IPS DF 4.7 (cell line): ENCODE measurements around the gene NUDC.
"Not testable (repeated sequence)": the region's sequence is repeated elsewhere in the genome, so short reads cannot be mapped to it uniquely, and the experiment has no call there.

Experiments
- DNase-seq: peaks from one replicate; pipeline ENCODE4 v3.0.0-alpha.2; 2013; ENCODE audit warnings: low spot score; ENCODE audit errors: extremely low read depth

The NUDC gene

DNA sequence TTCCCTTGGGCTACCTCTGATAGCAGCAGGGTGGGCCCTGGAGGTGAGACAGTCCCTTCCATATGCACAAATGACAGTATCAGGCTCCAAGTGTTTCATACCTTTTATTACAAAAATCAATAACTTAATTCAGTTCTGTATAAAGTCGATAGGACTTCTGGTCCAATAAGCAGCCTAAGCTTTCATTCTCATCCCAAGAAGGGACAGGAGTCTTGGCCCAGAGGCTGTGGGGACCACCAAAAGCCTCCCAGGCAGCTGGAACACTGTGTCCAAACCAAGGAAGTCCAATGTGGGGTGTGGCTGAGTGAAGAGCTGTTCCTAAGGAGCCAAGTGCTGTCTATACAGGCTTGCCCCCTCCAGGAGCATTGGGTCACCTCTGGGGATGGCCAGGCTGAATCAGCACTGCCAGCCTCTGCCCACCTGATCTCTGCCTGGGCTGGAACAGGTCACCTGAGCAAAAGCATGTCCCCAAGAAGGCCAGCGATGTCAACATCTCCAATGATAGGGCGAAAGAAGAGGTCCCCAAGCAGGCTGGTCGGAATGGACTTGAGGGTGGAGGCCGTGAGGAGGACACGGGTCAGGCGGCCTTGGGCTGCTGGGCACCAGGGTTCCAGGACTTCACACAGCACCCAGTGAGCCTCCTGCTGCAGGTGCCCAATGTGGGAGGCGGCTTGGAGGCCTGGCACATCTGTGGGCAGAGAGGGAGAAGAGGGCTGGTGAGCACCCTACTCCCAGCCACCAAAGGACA, 10.0 kb upstream of the NUDC start:
- no peak for DNase-seq

DNA sequence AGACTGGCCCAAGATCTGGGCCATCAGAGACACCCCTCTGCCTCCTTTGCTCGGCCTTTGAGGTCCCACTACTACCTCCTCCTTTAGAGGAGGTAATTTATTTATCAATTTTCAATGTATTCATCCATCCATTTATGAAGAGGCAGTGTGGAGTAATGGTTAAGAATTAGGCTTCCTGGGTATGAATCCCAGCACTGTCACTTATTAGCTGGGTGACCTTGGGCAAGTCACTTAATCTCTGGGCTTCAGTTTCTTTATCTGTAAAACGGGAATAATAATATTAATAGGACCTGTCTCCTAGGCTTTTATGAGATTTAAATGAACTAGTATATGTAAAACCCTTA, 9.4 kb upstream of the NUDC start:
- no peak for DNase-seq

DNA sequence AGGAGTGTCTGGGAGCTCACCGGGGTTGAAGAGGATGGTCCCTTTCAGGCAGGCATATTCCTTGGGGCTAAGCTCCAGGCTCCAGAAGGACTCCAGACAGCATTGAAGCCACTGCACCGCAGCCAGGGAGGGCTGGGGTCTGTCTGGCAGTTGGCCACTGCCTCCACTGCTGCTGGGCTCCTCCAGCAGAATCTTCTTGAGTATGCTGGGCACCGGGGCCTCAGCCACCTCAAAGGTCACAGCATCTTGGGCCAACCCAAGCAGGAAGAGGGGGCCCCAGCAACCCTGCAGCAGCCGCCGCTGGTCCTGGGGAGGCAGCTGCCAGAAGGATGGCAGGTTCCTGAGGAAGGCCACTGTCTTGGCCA, 8.2 kb upstream of the NUDC start:
- DNase-seq = no peak

DNA sequence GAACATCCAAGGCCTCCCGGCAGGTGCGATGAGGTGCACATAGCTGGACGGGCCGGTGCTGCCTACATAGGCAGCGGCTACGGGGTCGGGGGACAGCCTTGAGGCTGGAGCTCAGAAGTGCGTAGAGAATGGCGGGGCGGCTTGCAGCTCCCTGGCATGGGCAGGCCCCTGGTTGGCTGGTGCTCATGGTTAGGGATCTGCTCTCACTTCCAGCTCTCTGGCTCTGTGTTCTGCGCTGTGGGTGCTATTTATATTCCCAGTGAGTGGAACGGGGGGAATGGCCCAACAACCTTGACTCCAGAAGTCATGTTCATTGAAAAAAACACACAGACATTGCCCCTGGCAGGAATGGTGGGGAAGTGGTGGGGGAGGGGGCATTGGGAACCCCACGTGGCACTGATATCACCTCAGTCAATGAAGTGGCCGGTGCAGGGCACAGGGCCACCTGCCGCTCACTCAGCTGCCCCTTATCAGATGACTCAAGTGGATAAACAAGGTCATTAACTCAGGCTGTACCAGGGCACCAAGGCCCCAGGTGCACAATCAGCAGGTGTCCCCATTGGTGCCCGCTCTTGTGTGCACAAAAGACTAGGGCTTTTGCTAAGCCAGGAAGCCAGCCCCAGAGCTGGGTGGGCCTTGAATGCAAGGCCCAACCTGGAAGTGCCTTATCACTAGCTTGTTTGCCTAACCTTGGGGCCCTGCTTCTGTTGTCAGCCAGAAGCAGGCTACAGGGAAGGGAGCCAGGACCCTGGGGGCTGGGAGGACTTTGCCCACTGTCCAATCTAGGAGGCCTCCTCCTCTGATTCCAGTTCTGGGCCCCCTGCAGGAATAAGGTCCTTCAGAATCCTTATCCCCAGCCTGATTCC, 7.6 kb upstream of the NUDC start, which contains the start of gene NR0B2:
NR0B2 (minus strand) TSS at position 222 of the 866 bp plus-strand sequence; CDS start at position 187, 35 bp downstream.
- no peak for DNase-seq

DNA sequence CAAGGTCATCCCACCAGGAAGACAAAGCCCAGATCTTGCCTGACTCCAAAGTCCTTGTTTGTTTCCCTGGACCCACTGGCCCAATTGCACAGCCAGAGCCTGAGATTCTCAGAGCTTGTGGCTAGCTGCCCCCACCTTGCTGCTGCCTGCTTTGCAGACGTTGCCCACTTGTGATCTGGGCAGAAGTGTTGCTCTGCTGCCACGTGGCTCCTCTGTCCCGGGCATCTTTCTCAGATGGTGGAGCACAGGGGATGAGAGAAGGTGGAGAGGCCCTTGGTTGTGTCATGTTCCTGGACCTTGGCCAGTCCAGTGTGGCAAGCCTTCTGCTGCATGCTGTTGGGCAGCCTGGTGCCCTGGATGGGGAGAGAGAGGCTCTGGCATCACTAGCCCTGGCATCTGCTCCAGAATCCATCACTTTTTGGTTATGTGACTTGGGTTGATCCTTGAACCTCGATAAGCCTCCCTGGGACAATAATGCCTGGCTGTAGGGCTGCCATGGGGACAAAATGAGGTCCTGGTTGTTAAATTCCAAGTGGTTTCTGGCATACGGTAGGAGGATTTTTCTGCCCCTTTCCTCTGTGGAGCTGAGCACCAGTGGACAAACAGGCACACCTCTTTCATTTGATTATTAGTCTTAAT, 6.2 kb upstream of the NUDC start:
- DNase-seq = no peak

DNA sequence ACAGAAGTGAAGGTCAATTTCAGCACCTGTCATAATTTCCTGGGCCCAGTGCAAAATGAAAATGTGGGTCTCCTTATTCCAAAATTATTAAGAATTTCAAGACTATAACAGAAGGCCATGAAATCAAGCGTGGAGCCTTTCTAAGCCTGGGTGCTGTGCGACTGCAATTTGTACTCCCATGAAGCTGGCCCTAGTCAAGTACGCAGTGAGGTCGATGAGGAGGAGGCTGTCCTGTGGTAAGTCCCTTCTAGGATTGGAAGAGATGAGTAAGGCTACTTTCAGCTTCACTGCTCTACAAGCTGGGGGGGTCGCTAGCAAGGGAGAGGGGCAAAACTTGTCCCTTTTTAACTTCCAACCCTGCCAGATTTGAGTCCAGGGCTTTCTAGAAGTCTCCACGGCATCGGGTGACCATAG, 410 bp upstream of the NUDC start:
- no peak for DNase-seq

DNA sequence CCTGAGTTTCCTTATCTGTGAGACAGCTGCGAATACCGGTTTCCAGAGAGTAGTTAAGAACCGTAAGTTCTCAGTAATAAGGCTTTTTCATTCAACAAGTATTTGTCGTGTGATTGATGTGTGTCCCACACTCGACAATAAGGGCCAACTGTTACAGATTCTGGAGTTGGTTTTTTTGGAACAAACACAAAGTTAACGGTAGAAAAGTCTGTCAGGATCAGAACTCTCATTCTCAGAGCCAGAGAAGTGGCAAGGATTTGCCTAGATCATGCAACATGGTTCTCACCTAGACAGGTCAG, 837 bp downstream of the NUDC start:
- DNase-seq = no peak

DNA sequence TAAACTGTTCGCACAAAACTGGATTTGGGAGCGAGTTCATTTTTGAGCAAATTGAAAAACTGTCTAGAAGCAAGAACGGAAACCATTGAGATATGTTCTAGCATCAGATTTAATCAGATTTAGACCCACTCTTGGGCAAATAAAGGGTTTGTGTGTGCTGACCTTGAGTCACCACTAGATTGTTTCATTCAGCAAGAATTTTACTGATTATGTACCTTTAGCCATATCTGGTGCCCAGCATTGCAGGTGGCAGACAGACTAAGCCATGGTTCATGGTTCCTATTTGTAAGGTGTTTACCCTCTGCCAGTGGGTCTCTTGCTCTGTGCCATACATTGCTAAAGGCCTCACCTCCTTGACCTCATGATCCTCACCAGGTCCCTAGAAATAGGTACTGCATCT, 1.4 kb downstream of the NUDC start:
- DNase-seq = no peak

DNA sequence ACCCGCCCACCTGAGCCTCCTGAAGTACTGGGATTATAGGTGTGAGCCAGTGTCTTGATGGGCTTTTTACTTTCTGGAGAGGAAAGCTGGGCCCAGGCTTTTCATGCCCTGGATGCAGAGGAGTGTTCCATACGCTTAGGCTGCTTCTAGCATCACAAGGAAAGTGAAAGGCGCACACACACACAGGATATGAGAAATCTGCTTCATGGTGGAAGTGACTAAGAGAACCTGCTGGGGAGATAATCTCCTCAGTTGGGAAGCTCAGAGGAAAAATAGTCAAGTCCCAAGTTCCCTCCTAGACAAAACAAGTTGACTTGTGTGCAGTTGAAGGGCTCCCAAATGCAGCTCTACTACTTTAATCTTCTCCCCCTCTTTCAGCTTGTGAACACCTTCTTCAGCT, 2.2 kb downstream of the NUDC start:
- DNase-seq = no peak

DNA sequence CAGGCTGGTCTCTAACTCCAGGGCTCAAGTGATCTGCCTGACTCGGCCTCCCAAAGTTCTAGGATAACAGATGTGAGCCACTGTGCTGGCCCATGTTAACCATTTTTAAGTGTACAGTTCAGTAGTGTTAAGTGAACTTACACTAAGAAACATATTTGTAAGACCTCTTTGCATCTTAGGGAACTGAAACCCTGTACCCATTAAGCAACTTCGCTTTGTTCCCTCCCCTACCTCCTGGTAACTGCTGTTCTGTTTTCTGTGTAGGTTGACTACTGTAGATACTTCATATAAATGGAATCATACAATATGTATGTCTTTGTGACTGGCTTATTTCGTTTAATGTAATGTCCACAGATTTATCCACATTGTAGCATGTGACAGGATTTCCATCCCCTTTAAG, 11.0 kb downstream of the NUDC start:
- DNase-seq = no peak

DNA sequence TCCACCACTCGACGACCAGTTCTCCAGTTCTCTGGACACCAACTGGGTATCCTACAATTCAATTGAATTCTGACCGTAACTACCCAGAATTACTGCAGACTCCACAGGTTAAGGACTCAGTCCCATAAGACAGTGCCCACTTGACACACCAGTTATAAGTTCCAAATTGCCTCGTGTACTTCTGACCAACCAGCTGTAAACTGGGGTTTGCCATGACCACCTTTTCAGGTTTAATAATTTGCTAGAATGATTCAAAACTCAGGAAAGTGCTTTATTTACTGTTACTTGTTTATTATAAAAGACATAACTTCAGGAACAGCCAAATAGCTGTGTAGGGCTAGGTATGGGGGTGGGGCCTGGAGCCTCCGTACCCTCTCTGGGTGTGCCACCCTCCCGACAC, 15.3 kb downstream of the NUDC start:
- DNase-seq = no peak

DNA sequence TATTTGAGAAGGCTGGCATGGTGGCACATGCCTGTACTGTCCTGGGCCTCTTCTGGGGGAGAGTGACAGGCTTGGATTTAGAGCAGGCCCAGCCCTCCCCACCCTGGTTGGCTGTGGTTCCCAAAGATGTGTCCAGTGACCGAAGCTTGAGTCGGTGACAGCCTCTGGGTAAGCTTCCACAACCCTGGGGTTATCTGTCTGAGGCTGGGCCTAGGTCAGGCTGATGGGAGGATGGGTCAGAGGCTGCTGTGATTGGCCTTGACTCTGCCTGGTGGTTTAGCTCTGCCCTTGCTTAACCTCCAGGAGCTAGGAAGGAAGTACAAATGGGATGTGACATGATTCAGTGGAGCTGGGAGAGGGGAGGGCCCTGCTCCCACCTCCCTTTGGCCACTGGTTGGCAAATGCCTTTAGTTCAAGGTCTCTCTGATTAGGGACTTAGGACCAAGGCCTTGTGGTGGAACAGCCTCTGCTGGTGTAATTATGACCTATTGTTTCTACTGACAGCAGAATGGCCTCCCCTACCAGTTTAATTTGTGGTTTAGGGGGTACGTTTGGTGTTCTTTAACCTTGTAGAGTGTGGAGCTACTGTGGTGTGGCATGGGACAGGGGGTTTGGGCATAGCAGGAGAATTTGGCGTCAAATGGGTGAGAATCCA, 16.6 kb downstream of the NUDC start:
- no peak for DNase-seq

DNA sequence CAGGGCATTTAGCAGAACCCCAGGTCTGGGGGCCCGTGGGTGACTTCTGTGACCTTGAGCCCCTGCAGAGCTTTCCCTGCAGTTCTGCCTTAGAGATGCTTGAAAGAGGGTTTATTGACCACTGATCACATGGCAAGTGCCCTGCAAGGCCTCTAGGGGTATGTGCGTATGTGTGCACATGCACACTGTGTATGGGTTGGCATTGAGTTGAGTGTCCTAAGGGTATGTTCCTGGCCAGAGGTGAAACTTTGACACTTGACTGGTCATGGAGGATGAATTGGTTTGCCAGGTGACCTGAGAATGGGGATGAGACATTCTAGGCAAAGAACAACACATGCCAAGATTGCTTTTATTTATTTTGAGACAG, 17.1 kb downstream of the NUDC start:
- DNase-seq = no peak

DNA sequence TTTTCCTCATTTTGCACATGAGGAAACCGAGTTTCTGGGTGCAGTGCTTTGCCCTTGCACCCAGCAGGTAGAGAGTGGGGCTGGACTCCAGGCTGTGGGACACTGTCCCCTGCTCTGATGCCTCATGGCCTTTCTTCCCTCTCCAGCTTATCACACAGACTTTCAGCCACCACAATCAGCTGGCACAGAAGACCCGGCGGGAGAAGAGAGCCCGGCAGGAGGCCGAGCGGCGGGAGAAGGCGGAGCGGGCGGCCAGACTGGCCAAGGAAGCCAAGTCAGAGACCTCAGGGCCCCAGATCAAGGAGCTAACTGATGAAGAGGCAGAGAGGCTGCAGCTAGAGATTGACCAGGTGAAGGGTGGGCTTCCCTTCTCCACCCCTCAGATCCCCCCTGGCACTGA, 19.8 kb downstream of the NUDC start:
- DNase-seq = no peak

DNA sequence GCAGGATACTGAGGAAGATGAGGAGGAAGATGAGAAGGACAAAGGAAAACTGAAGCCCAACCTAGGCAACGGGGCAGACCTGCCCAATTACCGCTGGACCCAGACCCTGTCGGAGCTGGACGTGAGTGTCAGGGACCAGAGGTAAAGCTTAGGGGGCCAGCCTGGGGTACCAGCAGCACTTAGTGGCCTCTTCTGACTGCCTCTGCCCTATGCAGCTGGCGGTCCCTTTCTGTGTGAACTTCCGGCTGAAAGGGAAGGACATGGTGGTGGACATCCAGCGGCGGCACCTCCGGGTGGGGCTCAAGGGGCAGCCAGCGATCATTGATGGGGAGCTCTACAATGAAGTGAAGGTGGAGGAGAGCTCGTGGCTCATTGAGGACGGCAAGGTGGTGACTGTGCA, 21.1 kb downstream of the NUDC start:
- DNase-seq = no peak

DNA sequence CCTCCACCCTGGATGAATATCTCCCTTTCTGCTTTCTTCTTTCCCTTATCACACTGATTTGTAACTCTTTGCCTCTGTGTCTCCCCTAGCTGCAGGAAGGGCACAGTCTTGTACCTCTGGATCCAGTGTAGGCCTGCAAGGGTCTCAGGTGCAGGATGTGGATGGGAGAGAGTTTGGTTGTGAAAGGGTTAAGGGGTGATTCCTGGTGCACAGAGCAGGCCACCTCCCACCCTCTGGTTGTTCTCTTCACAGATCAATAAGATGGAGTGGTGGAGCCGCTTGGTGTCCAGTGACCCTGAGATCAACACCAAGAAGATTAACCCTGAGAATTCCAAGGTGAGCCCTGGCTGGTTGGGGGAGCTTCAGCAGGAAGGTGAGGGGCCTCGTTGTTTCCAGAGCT, 23.6 kb downstream of the NUDC start:
- DNase-seq = no peak

DNA sequence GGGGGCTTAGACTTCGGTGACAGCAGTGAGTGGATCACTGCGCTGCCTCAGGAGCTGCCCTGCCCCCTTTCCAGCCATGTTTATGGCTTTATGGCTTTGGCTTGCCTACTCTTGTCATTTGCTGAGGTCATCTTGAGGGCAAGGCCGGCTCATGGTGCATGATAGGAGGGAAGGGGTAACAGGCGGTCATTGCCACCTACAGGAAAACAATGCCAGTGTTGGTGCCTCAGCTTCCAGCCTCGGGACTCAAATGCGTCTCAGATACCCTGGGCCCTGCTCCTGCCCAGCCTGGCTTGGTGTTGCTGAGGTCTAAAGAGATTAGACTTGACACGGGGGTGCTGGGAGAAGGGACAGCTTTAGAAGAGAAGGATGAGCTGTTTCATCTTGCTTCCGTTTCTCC, 24.2 kb downstream of the NUDC start:
- no peak for DNase-seq

DNA sequence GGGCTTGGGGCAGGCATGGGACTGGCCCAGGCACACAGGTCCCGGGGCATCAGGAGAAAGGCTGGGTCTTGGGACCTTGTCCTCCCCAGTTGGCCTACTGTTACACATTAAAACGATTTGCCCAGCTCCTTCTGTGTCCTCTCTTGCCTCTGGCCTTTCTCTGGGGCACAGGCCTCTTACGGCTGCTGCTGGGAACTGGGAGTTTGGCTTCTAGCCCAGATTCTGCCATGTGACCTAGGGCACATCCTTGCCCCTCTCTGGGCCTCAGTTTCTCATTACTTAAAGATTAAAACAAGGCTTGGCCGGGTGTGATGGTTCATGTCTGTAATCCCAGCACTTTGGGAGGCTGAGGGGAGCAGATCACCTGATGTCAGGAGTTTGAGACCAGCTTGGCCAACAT, 24.7 kb downstream of the NUDC start:
- DNase-seq = no peak

DNA sequence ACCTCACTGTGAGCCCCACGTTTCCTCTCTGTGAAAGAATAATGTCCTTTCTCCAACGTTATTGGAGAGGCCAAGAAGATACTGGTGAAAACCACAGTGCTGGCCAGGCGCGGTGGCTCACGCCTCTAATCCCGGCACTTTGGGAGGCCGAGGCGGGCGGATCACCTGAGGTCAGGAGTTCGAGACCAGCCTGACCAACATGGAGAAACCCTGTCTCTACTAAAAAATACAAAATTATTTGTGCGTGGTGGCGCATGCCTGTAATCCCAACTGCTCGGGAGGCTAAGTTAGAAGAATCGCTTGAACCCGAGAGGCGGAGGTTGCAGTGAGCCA, 27.1 kb downstream of the NUDC start:
- not testable (repeated sequence) for DNase-seq

DNA sequence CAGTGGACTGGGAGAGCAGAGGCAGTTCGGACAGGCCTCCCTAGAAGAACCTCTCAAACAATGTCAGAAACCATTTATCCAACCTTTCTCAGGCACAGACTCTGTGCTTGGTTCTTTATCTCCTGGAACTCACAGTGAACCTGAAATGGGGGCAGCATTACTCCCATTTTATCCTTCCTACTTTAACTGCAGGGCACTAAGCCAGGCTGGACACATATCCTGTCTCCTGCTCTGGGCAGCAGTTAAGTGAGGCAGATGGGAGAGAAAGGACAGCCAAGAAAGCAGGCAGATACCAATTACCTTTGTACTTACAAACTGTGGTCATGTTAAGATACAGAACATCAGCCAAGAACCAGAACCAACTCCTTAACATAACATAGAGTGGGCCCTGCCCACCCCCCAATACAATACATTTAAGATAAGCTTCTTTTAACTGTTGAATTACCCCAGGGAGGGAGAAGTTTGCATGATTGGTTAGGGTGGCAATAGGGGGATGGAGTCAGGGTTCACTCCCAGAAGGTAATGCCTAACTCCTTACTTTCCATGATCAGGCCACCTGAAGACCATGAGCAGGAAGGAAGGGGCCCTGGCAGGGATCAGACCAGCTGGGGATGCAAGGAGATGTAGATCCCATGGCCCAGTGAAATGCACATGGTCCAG, 27.9 kb downstream of the NUDC start:
- DNase-seq = no peak

DNA sequence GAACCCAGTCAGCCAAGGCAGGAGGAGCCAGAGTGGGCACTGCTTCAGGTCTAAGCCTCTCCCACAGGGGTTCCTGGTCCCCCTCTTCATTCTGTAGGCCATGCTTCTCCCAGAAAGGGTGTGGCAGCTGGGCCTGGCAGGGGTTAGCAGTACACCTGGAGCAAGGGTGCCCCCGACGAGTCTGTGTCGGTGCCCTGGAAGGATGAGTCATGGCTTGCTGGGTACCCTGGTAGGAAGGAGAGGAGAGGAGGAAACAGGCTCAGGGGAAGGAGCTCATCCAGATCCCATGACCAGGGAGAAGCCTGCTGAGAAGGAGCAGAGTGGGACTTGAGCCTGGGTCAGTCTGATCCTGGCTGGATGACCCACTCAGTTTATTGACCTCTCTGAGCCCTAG, 28.4 kb downstream of the NUDC start:
- DNase-seq = no peak

DNA sequence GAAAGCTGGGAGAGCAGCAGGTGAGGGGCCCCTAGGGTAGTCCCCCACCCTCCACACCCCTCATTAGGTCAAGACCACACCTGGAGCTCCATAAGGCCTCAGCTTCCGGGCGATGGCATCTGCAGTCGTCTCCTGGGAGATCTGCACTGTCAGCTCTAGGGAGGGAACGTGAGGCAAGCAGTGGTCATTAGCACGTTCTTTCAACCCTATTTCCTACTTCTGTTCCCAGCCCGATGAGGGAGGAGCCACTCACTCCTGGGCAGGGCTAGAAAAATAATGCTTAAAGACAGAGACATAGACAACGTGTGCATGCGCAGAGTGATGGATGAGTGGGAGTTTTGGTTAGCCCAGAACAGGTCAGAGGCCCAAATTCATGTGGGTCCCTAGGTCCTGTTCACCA, 29.1 kb downstream of the NUDC start:
- no peak for DNase-seq
